ENCODE measurements around the gene TMEM14A. TPM values are rescaled to one million over a fixed set of nuclear protein-coding genes. Genes with fewer than 3 reads are reported as not detected.

The TMEM14A gene
- total and polyA plus RNA-seq, 2 of the 8 experiments (the other 6 are each of a cell fraction or from before 2014, with no cell fraction given): 11.1 to 11.2 TPM

- Histone ChIP-seq H3K79me1 (ENCODE audit: low read depth, low read length) (no peaks in the 10 kb centered on the region), H2BK20ac (ENCODE audit: low read length) (no peak overlapping the region), H2BK12ac (ENCODE audit: low read depth, low read length) (no peak overlapping the region), H3K23ac (ENCODE audit: insufficient read length) (no peak overlapping the region), H2AFZ (ENCODE audit: low read length) (no peak overlapping the region), H4K20me1 (replicated peaks in 1 of 2; ENCODE audit: control insufficient read depth in 1 of 2, insufficient read depth in 2 of 2, low read length in 2 of 2) (no peaks in the 10 kb centered on the region), H3K14ac (ENCODE audit: insufficient read length) (no peak overlapping the region), H3K4me2 (ENCODE audit: insufficient read depth in 1 of 2, low read depth in 2 of 2, low read length in 2 of 2) (no peak overlapping the region), H3K27me3 (replicated peaks in 1 of 4; ENCODE audit: control insufficient read depth in 3 of 4, extremely low read depth in 1 of 4, insufficient read depth in 3 of 4, low read length in 3 of 4) (no peaks in the 10 kb centered on the region), H3K9me3 (ENCODE audit: insufficient read depth in 2 of 2, low read depth in 1 of 2, low read length in 1 of 2) (peaks cover 0 to 12% of the 10 kb centered on the region in 2 experiments; a peak in 2 of 4 replicates), H3K9ac (replicated peaks in 1 of 4; ENCODE audit: extremely low read depth in 1 of 4, low read depth in 3 of 4, low read length in 3 of 4) (no peak overlapping the region), H2AK5ac (ENCODE audit: low read depth, low read length) (no peak overlapping the region), H4K91ac (replicated peaks; ENCODE audit: insufficient read length, low read length) (no peak overlapping the region), H4K8ac (ENCODE audit: extremely low read depth, insufficient read depth, low read length) (no peak overlapping the region), H2BK120ac (replicated peaks; ENCODE audit: low read depth, low read length) (no peak overlapping the region), H3K56ac (replicated peaks; ENCODE audit: insufficient read length, low read depth, low read length) (no peak overlapping the region), H3K18ac (ENCODE audit: extremely low read depth, low read length) (no peak overlapping the region), H4K5ac (ENCODE audit: insufficient read length, low read depth, low read length) (no peak overlapping the region), H3K79me2 (ENCODE audit: control insufficient read depth in 1 of 2, insufficient read depth in 2 of 2, low read length in 2 of 2) (no peaks in the 10 kb centered on the region), H2BK5ac (ENCODE audit: low read depth, low read length) (no peak overlapping the region), H3K36me3 (ENCODE audit: control insufficient read depth in 2 of 4, insufficient read depth in 4 of 4, low read length in 3 of 4) (no peaks in the 10 kb centered on the region), H3K27ac (ENCODE audit: low read depth, low read length) (no peak overlapping the region), H3K4me1 (replicated peaks in 1 of 4; ENCODE audit: control insufficient read depth in 3 of 4, insufficient read depth in 4 of 4, low read length in 3 of 4) (no peaks in the 10 kb centered on the region), H3K23me2 (ENCODE audit: low read depth, low read length) (no peaks in the 10 kb centered on the region), H3K4me3 (ENCODE audit: extremely low read depth in 1 of 4, insufficient read depth in 2 of 4, low read depth in 3 of 4, low read length in 4 of 4) (no peak overlapping the region), H3K4ac (replicated peaks; ENCODE audit: insufficient read length, low read depth, low read length) (no peak overlapping the region), H2BK15ac (ENCODE audit: low read length) (no peak overlapping the region)
- TF ChIP-seq BACH1 (IDR thresholded peaks at IDR 0.05; ENCODE audit: low read length): no peak
- TF ChIP-seq, protein P1, sequence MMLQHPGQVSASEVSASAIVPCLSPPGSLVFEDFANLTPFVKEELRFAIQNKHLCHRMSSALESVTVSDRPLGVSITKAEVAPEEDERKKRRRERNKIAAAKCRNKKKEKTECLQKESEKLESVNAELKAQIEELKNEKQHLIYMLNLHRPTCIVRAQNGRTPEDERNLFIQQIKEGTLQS (IDR thresholded peaks at IDR 0.05; ENCODE audit: insufficient read depth, low read depth, low read length): no peak
- TF ChIP-seq SP4 (IDR thresholded peaks at IDR 0.05; ENCODE audit: low read length): no peak
- TF ChIP-seq KDM1A (IDR thresholded peaks at IDR 0.05; ENCODE audit: borderline replicate concordance, low read length): no peak
- no peak for TF ChIP-seq TAF7 (optimal IDR thresholded peaks at IDR 0.05; ENCODE audit: borderline replicate concordance, low read depth, low read length)
- TF ChIP-seq USF2 (IDR thresholded peaks at IDR 0.05; ENCODE audit: low read length): no peak
- TF ChIP-seq SUZ12 (IDR thresholded peaks at IDR 0.05; ENCODE audit: low read length): no peak
- POLR2A ChIA-PET (ENCODE audit: partially characterized antibody): interaction anchor here (1.2 kb wide), 1 partner anchor 386 kb away, joined by 3 read pairs; no protein-coding TSS in a partner anchor
- CTCF ChIA-PET (ENCODE audit: partially characterized antibody): interaction anchor here (0.6 to 6.7 kb wide), 6 partner anchors 10 to 286 kb away, joined by 3 to 86 read pairs (median 4); partner anchors contain the start of gene EFHC1
- no peak for FAIRE-seq
- DNase-seq (ENCODE audit: low read depth in 1 of 2, low spot score in 2 of 2): no peak
- 86% methylated on average over 4 of the region's 4 CpGs; no CpG with 5 or more reads in 1 of the 2 experiments for WGBS, 2 experiments (ENCODE audit: extremely low coverage in 1 of 2, insufficient coverage in 1 of 2, insufficient read length in 1 of 2, insufficient replicate concordance in 2 of 2, low coverage in 1 of 2, low lambda C conversion rate in 2 of 2, missing lambda C conversion rate in 1 of 2)
Measured at GRCh38 chr6:52657870-52658269, 13.0 kb upstream of the TMEM14A start.
